NCI-H345 treated with DMSO at 0.1 percent for 48 hours (cell line): ENCODE measurements around the gene CMIP.

ENCODE experiments used
- DNase-seq: peaks from one replicate; lab custom pipeline; 2025; ENCODE audit not compliant: unreplicated experiment; lab: John Stamatoyannopoulos, UW

Gene CMIP

GRCh38 chr16:81758376-81758775, 313.8 kb downstream of the CMIP start:
- no peak for DNase-seq
